Neutrophil (primary cell): ENCODE measurements around the gene USP17L29.
"Not testable (repeated sequence)": the region's sequence is repeated elsewhere in the genome, so short reads cannot be mapped to it uniquely, and the experiment has no call there.

ENCODE experiments used
- H3K27ac ChIP-seq: fragments of 200-600 bp; sonication (generic); 2 replicates; pipeline ENCODE4 v1.5.1; 2016; ENCODE audit warnings: mild to moderate bottlenecking, moderate library complexity
- H3K27me3 ChIP-seq: fragments of 200-600 bp; sonication (generic); 2 replicates; pipeline ENCODE4 v1.6.0; 2016; ENCODE audit warnings: mild to moderate bottlenecking
- H3K36me3 ChIP-seq: fragments of 200-600 bp; sonication (generic); 2 replicates; pipeline ENCODE4 v1.5.1; 2017
- H3K4me1 ChIP-seq, 2 experiments: fragments of 200-600 bp in 1 of 2; sonication (generic) in 1 of 2; 1 replicate in 1 of 2; 2 replicates in 1 of 2; pipeline versions ENCODE4 v1.5.1 to v1.6.1; 2013 to 2016; ENCODE audit warnings: low read depth in 1 of 2, low read length in 1 of 2, mild to moderate bottlenecking in 1 of 2, moderate library complexity in 1 of 2; ENCODE audit not compliant: control insufficient read depth in 1 of 2, insufficient read depth in 1 of 2
- H3K4me3 ChIP-seq, 2 experiments: fragments of 200-600 bp in 1 of 2; sonication (generic) in 1 of 2; 1 replicate in 1 of 2; 2 replicates in 1 of 2; pipeline ENCODE4 v1.5.1; 2013 to 2016; ENCODE audit warnings: low read depth in 1 of 2, low read length in 1 of 2, mild to moderate bottlenecking in 1 of 2, moderate library complexity in 1 of 2
- H3K9me3 ChIP-seq: fragments of 200-600 bp; sonication (generic); 2 replicates; pipeline ENCODE4 v1.5.1; 2016
- TF ChIP-seq, protein P1 (sequence below): fragments of 200-600 bp; sonication (generic); IDR thresholded peaks from 2 replicates; pipeline ENCODE4 v1.5.1; 2016; ENCODE audit warnings: antibody characterized with exemption

Gene USP17L29

GRCh38 chr4:9381012-9381534, 27.6 kb downstream of the USP17L29 start:
- not testable (repeated sequence) for H3K36me3 ChIP-seq, H3K9me3 ChIP-seq, H3K27ac ChIP-seq, H3K27me3 ChIP-seq, H3K4me1 ChIP-seq
- TF ChIP-seq, protein P1, sequence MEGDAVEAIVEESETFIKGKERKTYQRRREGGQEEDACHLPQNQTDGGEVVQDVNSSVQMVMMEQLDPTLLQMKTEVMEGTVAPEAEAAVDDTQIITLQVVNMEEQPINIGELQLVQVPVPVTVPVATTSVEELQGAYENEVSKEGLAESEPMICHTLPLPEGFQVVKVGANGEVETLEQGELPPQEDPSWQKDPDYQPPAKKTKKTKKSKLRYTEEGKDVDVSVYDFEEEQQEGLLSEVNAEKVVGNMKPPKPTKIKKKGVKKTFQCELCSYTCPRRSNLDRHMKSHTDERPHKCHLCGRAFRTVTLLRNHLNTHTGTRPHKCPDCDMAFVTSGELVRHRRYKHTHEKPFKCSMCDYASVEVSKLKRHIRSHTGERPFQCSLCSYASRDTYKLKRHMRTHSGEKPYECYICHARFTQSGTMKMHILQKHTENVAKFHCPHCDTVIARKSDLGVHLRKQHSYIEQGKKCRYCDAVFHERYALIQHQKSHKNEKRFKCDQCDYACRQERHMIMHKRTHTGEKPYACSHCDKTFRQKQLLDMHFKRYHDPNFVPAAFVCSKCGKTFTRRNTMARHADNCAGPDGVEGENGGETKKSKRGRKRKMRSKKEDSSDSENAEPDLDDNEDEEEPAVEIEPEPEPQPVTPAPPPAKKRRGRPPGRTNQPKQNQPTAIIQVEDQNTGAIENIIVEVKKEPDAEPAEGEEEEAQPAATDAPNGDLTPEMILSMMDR = peak; percentile 55
- peak overlapping the region in 1 of 2 experiments; percentile 41 for H3K4me3 ChIP-seq

DNA sequence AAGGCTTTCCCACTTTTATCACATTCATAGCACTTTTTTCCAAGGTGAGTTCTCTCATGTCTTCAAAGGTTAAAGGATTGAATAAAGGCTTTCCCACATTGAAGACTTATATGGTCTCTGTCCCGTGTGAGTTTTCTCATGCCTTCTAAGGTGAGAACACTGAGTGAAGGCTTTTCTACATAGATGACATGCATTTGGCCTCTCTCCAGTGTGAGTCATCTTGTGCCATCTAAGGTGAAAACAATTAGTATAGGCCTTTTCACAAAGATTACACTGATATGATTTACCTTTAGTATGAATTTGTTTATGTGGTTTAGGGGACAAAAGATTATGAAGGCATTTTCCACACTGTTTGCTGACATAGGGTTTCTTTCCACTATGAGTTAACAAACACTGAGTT, 30.7 kb downstream of the USP17L29 start:
- Histone ChIP-seq H3K27ac (no peak overlapping the region), H3K9me3 (no peaks in the 10 kb centered on the region), H3K36me3 (no peaks in the 10 kb centered on the region), H3K27me3 (no peaks in the 10 kb centered on the region), H3K4me1 (peaks cover 0 to 4% of the 10 kb centered on the region in 2 experiments), H3K4me3 (no peak overlapping the region)
- TF ChIP-seq, protein P1 = no peak

DNA sequence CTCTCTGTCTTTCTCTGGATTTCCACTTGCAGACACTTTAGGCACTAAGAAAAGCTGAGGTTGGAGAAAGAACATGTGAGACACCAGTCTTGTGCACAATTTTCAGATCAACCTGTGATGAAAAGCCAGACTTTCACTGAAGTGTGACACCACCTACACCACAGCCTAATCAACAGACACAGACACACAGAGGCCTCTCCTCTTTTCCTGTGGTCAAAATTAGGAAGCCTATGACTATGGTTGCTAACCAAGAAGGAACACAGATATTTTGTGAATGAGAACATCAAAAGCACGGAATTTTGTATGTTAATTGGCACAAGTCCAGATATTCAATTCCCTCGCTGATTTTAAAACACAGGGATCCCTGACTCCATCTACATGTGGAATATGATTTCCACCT, 35.6 kb downstream of the USP17L29 start:
- H3K9me3 ChIP-seq, H3K4me3 ChIP-seq, H3K27ac ChIP-seq, H3K4me1 ChIP-seq, H3K36me3 ChIP-seq, H3K27me3 ChIP-seq: not testable (repeated sequence)
